PFSK-1 (cell line): ENCODE results near the gene DCDC2B.
A peak's percentile ranks its signal among the peaks of the same experiment; 100 is the strongest.

Experiments used
- FOXP2 ChIP-seq: optimal IDR thresholded peaks from 2 replicates; pipeline ENCODE3; 2011; ENCODE audit warnings: borderline replicate concordance, control low read depth, inconsistent platforms; ENCODE audit not compliant: insufficient read depth; ENCODE audit errors: extremely low read length, extremely low read depth
- POLR2AphosphoS5 ChIP-seq: IDR thresholded peaks from 2 replicates; pipeline ENCODE4 v1.6.1; 2012; ENCODE audit warnings: low read depth, mild to moderate bottlenecking, control low read depth, low read length, moderate library complexity
- SIN3A ChIP-seq: IDR thresholded peaks from 2 replicates; pipeline ENCODE4 v1.6.1; 2012; ENCODE audit warnings: mild to moderate bottlenecking, low read length, moderate library complexity, borderline replicate concordance; ENCODE audit not compliant: insufficient read depth
- TAF1 ChIP-seq: IDR thresholded peaks from 2 replicates; pipeline ENCODE4 v1.6.1; 2012; ENCODE audit warnings: low read length, control low read depth, borderline replicate concordance; ENCODE audit not compliant: insufficient read depth
- TF ChIP-seq, protein P1 (sequence below), 2 experiments: IDR thresholded peaks; 2 replicates each; pipeline versions ENCODE4 v1.6.1 to v1.8.0; 2011 to 2012; ENCODE audit warnings: low read depth in 2 of 2, low read length in 2 of 2, control low read depth in 1 of 2, inconsistent platforms in 1 of 2, mild to moderate bottlenecking in 1 of 2, moderate library complexity in 1 of 2; ENCODE audit not compliant: insufficient read depth in 1 of 2

The DCDC2B gene

DNA sequence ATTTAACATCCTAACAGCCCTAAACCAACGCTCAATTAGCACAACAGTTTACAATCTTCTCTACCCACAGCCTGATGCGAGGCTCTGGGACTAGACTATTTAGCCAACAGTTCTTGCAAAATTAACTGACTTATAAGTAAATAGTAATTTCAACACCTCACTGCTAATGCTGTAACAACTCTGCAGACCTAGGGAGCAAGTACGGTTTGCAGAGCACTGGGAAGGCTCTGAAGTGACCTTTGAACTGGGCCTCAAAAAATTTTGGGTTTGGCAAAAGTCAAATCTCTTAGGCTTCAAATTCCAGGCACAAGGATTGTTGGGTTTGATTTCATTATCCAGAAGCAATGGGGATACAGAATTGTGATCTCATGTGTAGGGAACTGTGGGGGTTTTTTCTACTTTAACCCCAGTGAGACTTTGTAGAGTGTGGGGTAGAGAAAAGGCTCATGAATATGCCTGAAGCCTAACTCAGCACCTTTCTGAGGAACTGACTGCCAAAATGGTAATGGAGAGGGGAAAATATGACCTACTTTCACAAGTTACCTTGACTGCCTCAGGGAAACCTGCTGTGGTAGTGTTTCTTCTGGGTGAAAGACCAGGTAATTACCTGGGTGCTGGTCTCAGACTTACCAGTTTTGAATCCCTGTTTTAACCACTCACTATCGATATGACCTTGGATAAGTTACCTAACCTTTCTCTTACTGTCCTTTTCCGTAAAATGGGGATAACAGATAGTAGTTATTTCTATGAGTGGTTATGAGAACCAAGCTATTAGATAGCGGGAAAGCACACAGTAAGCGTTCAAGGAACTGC, 30.3 kb upstream of the DCDC2B start:
- TF ChIP-seq SIN3A (no peak), TAF1 (no peak), FOXP2 (no peak)

DNA sequence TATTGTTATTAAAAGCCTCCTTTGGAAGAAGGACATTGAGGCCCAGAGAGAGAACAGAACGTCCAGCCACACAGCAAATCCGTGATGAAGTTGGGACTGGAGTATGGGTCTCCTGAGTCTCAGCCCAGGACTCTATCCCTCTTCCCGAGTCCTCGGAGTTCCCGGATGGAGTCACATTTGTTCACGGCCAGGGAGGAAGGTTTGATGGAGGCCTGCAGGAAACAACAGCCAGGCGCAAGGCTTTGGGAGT, 29.8 kb upstream of the DCDC2B start:
- TF ChIP-seq, protein P1, sequence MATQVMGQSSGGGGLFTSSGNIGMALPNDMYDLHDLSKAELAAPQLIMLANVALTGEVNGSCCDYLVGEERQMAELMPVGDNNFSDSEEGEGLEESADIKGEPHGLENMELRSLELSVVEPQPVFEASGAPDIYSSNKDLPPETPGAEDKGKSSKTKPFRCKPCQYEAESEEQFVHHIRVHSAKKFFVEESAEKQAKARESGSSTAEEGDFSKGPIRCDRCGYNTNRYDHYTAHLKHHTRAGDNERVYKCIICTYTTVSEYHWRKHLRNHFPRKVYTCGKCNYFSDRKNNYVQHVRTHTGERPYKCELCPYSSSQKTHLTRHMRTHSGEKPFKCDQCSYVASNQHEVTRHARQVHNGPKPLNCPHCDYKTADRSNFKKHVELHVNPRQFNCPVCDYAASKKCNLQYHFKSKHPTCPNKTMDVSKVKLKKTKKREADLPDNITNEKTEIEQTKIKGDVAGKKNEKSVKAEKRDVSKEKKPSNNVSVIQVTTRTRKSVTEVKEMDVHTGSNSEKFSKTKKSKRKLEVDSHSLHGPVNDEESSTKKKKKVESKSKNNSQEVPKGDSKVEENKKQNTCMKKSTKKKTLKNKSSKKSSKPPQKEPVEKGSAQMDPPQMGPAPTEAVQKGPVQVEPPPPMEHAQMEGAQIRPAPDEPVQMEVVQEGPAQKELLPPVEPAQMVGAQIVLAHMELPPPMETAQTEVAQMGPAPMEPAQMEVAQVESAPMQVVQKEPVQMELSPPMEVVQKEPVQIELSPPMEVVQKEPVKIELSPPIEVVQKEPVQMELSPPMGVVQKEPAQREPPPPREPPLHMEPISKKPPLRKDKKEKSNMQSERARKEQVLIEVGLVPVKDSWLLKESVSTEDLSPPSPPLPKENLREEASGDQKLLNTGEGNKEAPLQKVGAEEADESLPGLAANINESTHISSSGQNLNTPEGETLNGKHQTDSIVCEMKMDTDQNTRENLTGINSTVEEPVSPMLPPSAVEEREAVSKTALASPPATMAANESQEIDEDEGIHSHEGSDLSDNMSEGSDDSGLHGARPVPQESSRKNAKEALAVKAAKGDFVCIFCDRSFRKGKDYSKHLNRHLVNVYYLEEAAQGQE (IDR thresholded peaks at IDR 0.05; ENCODE audit: insufficient read depth in 1 of 2, low read depth in 2 of 2, low read length in 2 of 2): no peak
- TF ChIP-seq SIN3A (no peak), POLR2AphosphoS5 (no peak), TAF1 (no peak), FOXP2 (no peak)

DNA sequence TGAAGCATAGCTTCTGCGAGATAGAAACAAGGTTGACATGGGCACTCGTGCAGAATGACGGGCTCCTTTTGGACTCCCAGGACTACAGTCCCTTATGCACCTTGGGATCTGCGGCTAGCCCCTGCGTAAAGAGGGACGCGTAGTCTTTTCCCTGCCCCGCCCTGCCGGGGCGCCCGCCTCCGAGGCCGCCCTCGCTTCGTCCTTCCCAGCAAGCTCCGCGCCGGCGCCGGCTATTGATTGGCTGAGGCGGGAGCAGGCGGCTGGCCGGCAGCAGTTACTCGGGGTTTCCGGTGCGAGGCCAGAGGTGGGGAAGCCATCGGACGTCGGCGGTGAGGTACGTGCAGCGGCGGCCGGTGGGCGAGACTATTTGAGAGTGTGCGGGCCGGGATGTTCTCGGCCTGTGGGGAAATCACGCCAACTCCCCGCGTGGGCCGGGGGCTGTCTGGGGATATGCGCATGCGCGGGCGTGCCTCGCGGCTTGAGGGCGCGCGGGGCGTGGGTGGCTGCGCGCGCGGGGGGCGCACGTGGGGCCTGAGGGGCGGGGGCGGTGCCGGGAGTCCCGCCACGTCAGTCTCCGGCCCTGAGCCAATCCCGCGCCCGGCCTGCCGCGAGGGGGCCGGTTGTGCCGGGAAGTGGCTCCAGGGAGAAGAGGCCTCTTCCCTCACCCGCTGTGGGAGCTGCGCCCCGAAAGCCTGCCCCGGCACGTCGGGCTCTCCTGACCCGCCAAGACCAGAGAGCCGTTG, 29.3 kb upstream of the DCDC2B start, which contains the start of gene TXLNA:
TSS of gene TXLNA (plus strand) at position 233 of the 743 bp plus-strand sequence. CDS start 671 bp downstream, outside the sequence.
- peak; percentile 81 for TF ChIP-seq FOXP2
- TF ChIP-seq TAF1: peak; percentile 67; the same call in 1 of the 2 replicates
- TF ChIP-seq POLR2AphosphoS5: peak; percentile 92
- TF ChIP-seq, protein P1 (IDR thresholded peaks at IDR 0.05; ENCODE audit: insufficient read depth in 1 of 2, low read depth in 2 of 2, low read length in 2 of 2): 0 out of 4 replicates have a peak, but pooled peaks of 1 of the 2 experiments have one; percentile 17
- TF ChIP-seq SIN3A: no peak

DNA sequence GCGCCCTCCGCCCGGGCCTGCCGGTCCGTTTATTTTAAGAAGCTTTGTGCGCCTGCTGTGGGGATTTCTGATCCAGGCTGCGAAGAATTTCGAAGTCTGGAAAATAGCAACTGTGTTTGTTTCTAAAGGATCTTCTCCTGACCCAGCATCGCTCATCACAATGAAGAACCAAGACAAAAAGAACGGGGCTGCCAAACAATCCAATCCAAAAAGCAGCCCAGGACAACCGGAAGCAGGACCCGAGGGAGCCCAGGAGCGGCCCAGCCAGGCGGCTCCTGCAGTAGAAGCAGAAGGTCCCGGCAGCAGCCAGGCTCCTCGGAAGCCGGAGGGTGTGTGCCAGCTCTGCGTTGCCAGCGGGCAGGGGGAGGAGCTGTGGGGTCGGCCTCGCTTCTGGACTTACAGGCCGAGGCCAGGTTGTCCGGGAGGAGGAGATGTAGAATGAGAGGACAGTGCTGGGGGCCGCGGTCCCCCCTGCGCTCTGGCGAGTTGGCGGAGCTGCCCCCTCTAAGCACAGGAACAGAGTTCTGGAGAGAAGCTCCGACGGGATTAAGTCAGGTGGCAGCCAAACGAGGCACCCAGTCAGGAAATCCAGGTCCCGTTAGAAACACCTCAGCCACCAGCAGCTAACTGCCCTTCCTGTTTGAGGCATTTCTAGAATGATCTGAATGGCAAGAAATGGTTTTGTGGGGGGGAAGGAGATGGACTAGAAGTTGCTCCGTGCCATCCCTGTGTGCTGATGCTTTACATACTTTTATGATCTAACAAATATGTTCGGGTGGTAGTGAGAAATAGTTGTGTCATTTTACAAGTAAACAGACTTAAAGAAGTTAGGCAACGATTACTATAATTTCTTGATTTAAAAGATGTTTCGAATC, 28.5 kb upstream of the DCDC2B start:
- TF ChIP-seq, protein P1 (IDR thresholded peaks at IDR 0.05; ENCODE audit: insufficient read depth in 1 of 2, low read depth in 2 of 2, low read length in 2 of 2): no peak

DNA sequence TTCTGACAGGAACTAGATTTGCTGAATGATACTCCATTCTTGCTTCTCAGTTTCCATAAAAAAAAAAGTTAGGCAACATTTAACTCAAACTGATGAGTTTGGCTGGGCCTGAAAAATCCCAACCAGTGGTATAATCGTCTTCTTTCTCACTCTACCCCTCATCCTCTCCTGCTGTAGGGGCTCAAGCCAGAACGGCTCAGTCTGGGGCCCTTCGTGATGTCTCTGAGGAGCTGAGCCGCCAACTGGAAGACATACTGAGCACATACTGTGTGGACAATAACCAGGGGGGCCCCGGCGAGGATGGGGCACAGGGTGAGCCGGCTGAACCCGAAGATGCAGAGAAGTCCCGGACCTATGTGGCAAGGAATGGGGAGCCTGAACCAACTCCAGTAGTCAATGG, 27.8 kb upstream of the DCDC2B start:
- TF ChIP-seq POLR2AphosphoS5 (no peak), SIN3A (no peak), FOXP2 (no peak), TAF1 (no peak)
- TF ChIP-seq, protein P1 (IDR thresholded peaks at IDR 0.05; ENCODE audit: insufficient read depth in 1 of 2, low read depth in 2 of 2, low read length in 2 of 2): no peak
